ENCODE data around the gene STKLD1.

DNA sequence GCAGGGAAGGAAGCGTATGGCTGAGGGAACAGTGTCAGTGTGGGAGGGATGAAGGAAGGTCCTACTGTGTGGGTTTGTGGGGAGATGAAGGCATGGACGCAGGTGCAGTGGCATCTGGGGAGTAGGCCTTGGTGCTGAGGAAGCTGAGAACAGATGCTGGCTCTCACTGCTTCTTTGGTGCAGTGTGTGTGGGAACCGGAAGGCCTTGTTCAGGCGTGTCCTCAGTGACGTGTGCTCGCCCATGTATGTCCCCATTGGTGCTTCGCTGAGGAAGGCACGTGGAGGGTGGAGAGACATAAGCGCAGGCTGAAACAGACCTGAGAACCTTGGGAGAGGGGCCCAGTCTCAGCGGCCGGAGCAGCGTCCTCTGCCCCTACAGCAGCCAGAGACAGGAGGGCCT lies 64.7 kb downstream of the STKLD1 start:
- TF ChIP-seq, protein P1, sequence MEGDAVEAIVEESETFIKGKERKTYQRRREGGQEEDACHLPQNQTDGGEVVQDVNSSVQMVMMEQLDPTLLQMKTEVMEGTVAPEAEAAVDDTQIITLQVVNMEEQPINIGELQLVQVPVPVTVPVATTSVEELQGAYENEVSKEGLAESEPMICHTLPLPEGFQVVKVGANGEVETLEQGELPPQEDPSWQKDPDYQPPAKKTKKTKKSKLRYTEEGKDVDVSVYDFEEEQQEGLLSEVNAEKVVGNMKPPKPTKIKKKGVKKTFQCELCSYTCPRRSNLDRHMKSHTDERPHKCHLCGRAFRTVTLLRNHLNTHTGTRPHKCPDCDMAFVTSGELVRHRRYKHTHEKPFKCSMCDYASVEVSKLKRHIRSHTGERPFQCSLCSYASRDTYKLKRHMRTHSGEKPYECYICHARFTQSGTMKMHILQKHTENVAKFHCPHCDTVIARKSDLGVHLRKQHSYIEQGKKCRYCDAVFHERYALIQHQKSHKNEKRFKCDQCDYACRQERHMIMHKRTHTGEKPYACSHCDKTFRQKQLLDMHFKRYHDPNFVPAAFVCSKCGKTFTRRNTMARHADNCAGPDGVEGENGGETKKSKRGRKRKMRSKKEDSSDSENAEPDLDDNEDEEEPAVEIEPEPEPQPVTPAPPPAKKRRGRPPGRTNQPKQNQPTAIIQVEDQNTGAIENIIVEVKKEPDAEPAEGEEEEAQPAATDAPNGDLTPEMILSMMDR (conservative IDR thresholded peaks at IDR 0.05; ENCODE audit: low read depth, low read length), result no peak
- no peak for TF ChIP-seq EZH2 (IDR thresholded peaks at IDR 0.05; ENCODE audit: low read length, unreplicated experiment)
